ENCODE results near the gene SP7.
"Not testable (repeated sequence)": the region's sequence is repeated elsewhere in the genome, so short reads cannot be mapped to it uniquely, and the experiment has no call there.

The SP7 gene

DNA sequence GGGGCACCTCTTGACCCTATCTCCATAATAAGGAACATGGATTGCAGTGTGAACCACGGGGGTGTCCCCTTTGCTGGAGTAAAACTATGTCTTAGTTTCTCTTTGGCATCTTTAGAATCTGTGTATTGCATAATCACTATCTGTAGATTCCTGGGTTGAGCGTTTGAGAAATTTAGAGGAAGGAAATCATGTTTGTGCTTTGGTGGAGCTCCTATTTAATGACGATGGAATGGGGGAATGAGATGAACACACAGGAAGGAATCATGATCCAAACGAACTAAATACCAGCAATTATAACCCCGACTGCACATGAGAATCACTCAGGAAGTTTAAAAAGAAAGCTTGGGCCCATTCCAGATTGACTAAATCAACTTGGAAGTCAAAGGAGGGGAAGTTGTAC lies 38.0 kb downstream of the SP7 start:
- Histone ChIP-seq H3K27me3 (ENCODE audit: insufficient read depth, poor library complexity, severe bottlenecking) (no peaks in the 10 kb centered on the region), H3K4me1 (ENCODE audit: insufficient read depth, poor library complexity, severe bottlenecking) (peaks cover 11% of the 10 kb centered on the region), H3K36me3 (ENCODE audit: low read depth) (peaks cover 55% of the 10 kb centered on the region), H3K27ac (ENCODE audit: poor library complexity, severe bottlenecking) (peak overlapping the region; percentile 50), H3K9me3 (ENCODE audit: severe bottlenecking) (no peaks in the 10 kb centered on the region), H3K4me3 (ENCODE audit: severe bottlenecking) (no peak overlapping the region)
- TF ChIP-seq, protein P1, sequence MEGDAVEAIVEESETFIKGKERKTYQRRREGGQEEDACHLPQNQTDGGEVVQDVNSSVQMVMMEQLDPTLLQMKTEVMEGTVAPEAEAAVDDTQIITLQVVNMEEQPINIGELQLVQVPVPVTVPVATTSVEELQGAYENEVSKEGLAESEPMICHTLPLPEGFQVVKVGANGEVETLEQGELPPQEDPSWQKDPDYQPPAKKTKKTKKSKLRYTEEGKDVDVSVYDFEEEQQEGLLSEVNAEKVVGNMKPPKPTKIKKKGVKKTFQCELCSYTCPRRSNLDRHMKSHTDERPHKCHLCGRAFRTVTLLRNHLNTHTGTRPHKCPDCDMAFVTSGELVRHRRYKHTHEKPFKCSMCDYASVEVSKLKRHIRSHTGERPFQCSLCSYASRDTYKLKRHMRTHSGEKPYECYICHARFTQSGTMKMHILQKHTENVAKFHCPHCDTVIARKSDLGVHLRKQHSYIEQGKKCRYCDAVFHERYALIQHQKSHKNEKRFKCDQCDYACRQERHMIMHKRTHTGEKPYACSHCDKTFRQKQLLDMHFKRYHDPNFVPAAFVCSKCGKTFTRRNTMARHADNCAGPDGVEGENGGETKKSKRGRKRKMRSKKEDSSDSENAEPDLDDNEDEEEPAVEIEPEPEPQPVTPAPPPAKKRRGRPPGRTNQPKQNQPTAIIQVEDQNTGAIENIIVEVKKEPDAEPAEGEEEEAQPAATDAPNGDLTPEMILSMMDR (IDR thresholded peaks at IDR 0.05; ENCODE audit: poor library complexity, severe bottlenecking), result no peak
- ATAC-seq (ENCODE audit: low read depth) (no peak), DNase-seq (ENCODE audit: low spot score) (no peak)

DNA sequence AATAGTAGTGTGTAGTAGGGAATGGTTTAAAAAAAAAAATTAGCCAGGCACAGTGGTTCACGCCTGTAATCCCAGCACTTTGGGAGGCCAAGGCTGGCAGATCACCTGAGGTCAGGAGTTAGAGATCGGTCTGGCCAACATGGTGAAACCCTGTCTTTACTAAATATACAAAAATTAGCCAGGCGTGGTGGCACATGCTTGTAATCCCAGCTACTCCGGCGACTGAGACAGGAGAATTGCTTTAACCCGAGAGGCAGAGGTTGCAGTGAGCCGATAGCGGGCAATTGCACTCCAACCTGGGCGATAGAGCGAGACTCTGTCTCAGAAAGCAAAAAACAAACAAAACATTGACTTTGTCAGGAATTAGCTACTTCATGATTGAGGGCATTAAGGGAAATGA lies 39.0 kb downstream of the SP7 start:
- peaks cover 11% of the 10 kb centered on the region for H3K4me1 ChIP-seq (ENCODE audit: insufficient read depth, poor library complexity, severe bottlenecking)
- H3K9me3 ChIP-seq (ENCODE audit: severe bottlenecking); H3K27me3 ChIP-seq (ENCODE audit: insufficient read depth, poor library complexity, severe bottlenecking); ATAC-seq (ENCODE audit: low read depth); H3K4me3 ChIP-seq (ENCODE audit: severe bottlenecking); DNase-seq (ENCODE audit: low spot score): not testable (repeated sequence)
- H3K36me3 ChIP-seq (ENCODE audit: low read depth), result peaks cover 51% of the 10 kb centered on the region
- H3K27ac ChIP-seq (ENCODE audit: poor library complexity, severe bottlenecking), result peak overlapping the region; percentile 50

DNA sequence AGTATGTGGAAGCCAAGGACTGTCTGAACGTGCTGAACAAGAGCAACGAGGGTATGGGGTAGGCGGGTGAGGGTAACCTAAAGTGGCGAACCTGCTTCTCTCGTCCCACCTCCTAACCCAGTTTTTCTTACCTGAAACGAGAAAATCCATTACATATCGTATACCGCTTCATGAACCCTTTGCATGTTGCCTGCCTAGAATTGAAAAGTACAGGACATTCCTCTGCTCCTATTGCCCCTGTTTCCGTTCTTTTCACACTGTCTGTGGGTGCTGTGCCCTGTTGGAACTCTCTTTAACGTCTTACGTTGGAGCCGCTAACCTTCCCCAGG lies 40.3 kb downstream of the SP7 start:
- Histone ChIP-seq H3K9me3 (ENCODE audit: severe bottlenecking) (no peaks in the 10 kb centered on the region), H3K4me3 (ENCODE audit: severe bottlenecking) (peak overlapping the region; percentile 55), H3K27me3 (ENCODE audit: insufficient read depth, poor library complexity, severe bottlenecking) (no peaks in the 10 kb centered on the region), H3K27ac (ENCODE audit: poor library complexity, severe bottlenecking) (peak overlapping the region; percentile 42), H3K36me3 (ENCODE audit: low read depth) (peaks cover 44% of the 10 kb centered on the region), H3K4me1 (ENCODE audit: insufficient read depth, poor library complexity, severe bottlenecking) (peaks cover 11% of the 10 kb centered on the region)
- DNase-seq (ENCODE audit: low spot score), result no peak
- TF ChIP-seq, protein P1 (IDR thresholded peaks at IDR 0.05; ENCODE audit: poor library complexity, severe bottlenecking), result no peak
- ATAC-seq (ENCODE audit: low read depth), result no peak

DNA sequence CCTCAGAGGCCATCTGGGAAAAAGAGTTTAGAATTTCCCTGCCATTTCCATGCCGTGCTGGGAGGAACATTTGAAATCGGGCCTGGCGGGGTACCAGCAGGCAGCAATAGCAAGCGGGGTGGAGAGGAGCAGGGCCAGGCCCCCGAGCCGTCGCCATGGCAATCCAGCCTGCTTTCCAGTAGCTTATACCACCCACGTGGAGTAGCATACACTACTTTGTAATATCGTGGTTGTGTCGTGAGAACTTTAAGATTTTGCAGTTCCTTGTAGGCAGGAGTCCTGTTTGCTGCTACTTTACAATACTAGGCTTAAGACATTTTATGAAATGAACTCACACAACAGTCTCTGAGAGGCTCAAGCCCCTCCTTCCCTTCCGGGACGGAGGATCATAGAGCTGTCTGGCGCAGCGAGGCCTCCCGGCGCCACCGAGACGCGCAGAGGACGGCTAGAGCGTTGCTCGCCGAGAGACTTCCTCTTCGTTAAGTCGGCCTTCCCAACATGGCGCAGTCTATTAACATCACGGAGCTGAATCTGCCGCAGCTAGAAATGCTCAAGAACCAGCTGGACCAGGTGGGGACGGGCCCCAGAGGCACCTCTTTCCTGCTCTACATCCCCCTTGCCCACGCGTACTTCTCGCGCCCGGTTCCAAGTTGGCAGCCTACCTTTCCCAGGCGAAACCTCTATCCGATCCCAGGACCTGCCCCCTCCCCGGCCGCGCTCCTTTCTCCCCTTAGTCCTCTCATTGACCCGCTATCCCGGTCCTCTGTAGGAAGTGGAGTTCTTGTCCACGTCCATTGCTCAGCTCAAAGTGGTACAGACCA lies 40.9 kb downstream of the SP7 start, which contains the start of gene PFDN5:
Gene PFDN5 (plus strand): TSS at position 473 of the 821 bp plus-strand sequence. CDS start 26 bp downstream, at position 499.
- H3K9me3 ChIP-seq (ENCODE audit: severe bottlenecking), result no peaks in the 10 kb centered on the region
- H3K27ac ChIP-seq (ENCODE audit: poor library complexity, severe bottlenecking), result peak within 1 kb of the TSS; percentile 42
- no peaks in the 10 kb centered on the region for H3K27me3 ChIP-seq (ENCODE audit: insufficient read depth, poor library complexity, severe bottlenecking)
- H3K4me1 ChIP-seq (ENCODE audit: insufficient read depth, poor library complexity, severe bottlenecking), result peaks cover 8% of the 10 kb centered on the region
- DNase-seq (ENCODE audit: low spot score) (peak; percentile 81), ATAC-seq (ENCODE audit: low read depth) (peak; percentile 90)
- TF ChIP-seq, protein P1 (IDR thresholded peaks at IDR 0.05; ENCODE audit: poor library complexity, severe bottlenecking), result no peak
- peak within 1 kb of the TSS; percentile 55 for H3K4me3 ChIP-seq (ENCODE audit: severe bottlenecking)
- H3K36me3 ChIP-seq (ENCODE audit: low read depth), result peaks cover 45% of the 10 kb centered on the region

DNA sequence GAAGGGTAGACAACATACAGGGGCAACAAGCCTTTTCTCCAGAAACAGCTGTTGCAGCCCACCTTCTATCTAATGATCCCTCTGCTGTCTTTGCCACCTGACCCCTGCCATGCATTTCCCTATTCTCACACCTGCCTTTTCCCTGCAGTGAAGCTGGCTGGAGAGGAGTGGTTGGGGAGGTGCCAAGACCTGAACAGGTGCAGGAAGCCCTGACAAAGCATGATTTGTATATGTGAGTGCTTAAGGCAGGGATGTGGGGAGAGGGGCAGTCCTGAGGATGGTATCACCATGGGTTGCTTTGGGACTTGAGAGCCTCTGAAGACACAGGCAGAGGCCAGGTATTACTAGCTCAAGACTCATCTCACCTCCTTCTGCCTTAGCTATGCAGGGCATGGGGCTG lies 43.7 kb downstream of the SP7 start:
- TF ChIP-seq, protein P1 (IDR thresholded peaks at IDR 0.05; ENCODE audit: poor library complexity, severe bottlenecking), result no peak
- Histone ChIP-seq H3K27me3 (ENCODE audit: insufficient read depth, poor library complexity, severe bottlenecking) (no peaks in the 10 kb centered on the region), H3K4me3 (ENCODE audit: severe bottlenecking) (no peak overlapping the region), H3K36me3 (ENCODE audit: low read depth) (peaks cover 40% of the 10 kb centered on the region), H3K27ac (ENCODE audit: poor library complexity, severe bottlenecking) (no peak overlapping the region), H3K9me3 (ENCODE audit: severe bottlenecking) (no peaks in the 10 kb centered on the region), H3K4me1 (ENCODE audit: insufficient read depth, poor library complexity, severe bottlenecking) (no peaks in the 10 kb centered on the region)
- ATAC-seq (ENCODE audit: low read depth) (no peak), DNase-seq (ENCODE audit: low spot score) (no peak)

Measured in RWPE2 (cell line).